ENCODE results near the gene DGKD. TPM values are rescaled to one million over a fixed set of nuclear protein-coding genes. Genes with fewer than 3 reads are reported as not detected.

DGKD gene
- total RNA-seq, 1 donor from 2014 or later, result 86.7 TPM

GRCh38 chr2:233422050-233422639 is 67.9 kb downstream of the DGKD start:
- ATAC-seq (peak; percentile 94), DNase-seq (peak; percentile 94)
- H3K36me3 ChIP-seq, result no peaks in the 10 kb centered on the region
- H3K4me1 ChIP-seq, result peaks cover 42% of the 10 kb centered on the region
- no peaks in the 10 kb centered on the region for H3K27me3 ChIP-seq
- intact Hi-C loops (cut with DNase I), result no loop called here
- peak overlapping the region; percentile 71 for H3K27ac ChIP-seq
- TF ChIP-seq CTCF (IDR thresholded peaks at IDR 0.05), result no peak
- H3K9me3 ChIP-seq, result no peaks in the 10 kb centered on the region
- H3K4me3 ChIP-seq, result no peak overlapping the region

DNA sequence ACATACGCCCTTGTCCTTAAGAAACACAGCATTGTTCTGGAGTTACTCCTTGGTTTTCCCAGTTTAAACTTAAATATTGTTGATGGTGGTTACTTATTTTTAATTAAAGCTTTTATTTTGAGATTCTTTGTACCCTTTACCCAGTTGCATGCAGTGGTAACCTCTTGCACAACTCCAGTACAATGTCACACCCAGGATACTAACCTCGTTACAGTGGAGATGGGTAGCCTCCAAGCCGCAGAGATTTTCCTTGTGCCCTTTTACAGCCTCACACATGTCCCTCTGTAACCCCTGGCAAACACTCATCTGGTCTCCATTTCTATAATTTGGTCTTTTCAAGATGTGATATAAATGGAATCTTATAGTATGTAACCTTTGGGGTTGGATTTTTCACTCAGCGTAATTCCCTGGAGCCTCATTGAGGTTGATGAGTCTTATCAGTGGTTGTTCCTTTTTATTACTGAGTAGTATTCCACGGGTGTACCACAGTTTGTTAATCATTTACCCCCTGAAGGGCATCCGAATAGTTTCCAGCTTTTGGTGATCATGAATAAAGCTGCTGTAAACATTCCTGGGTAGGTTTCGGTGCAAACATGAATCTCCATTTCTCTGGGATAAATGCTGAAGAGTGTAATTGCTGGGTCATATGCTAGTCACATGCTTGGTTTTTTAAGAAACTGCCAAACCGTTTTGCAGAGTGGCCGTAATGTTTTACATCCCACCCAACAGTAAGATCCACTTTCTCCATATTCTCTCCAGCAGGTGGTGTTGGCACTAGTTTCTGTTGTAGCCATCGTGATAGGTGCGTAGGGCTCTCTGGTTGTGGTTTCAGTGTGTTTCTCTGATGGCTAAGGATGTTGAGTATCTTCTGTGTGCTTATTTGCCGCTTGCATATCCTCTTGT is 68.6 kb downstream of the DGKD start:
- ATAC-seq, result no peak
- H3K27me3 ChIP-seq, result no peaks in the 10 kb centered on the region
- intact Hi-C loops (cut with DNase I), result no loop called here
- no peak for TF ChIP-seq CTCF (IDR thresholded peaks at IDR 0.05)
- peak; percentile 7 for DNase-seq
- no peaks in the 10 kb centered on the region for H3K9me3 ChIP-seq
- peak overlapping the region; percentile 70 for H3K27ac ChIP-seq
- peaks cover 42% of the 10 kb centered on the region for H3K4me1 ChIP-seq
- H3K36me3 ChIP-seq, result no peaks in the 10 kb centered on the region
- H3K4me3 ChIP-seq, result no peak overlapping the region

DNA sequence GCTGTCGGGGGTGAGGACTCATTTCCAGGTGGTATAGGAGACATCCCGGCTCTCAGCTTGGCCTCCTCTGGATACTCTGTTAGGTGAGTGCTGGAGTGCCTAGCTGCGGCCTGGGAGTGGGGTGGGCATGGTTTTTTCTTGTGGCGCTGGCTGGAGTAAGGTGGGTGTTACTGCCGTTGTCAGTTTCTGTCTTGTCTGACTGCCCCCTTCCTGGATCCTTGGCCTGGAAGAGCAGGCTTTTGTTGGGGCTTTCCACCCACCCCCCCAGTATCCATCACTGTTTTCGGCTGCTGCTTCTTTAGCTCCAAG is 69.2 kb downstream of the DGKD start:
- DNase-seq (peak; percentile 30), ATAC-seq (no peak)
- intact Hi-C loops (cut with DNase I), result no loop called here
- Histone ChIP-seq H3K27ac (peak overlapping the region; percentile 70), H3K9me3 (no peaks in the 10 kb centered on the region), H3K4me1 (peaks cover 37% of the 10 kb centered on the region), H3K4me3 (no peak overlapping the region), H3K36me3 (no peaks in the 10 kb centered on the region), H3K27me3 (no peaks in the 10 kb centered on the region)
- no peak for TF ChIP-seq CTCF (IDR thresholded peaks at IDR 0.05)

DNA sequence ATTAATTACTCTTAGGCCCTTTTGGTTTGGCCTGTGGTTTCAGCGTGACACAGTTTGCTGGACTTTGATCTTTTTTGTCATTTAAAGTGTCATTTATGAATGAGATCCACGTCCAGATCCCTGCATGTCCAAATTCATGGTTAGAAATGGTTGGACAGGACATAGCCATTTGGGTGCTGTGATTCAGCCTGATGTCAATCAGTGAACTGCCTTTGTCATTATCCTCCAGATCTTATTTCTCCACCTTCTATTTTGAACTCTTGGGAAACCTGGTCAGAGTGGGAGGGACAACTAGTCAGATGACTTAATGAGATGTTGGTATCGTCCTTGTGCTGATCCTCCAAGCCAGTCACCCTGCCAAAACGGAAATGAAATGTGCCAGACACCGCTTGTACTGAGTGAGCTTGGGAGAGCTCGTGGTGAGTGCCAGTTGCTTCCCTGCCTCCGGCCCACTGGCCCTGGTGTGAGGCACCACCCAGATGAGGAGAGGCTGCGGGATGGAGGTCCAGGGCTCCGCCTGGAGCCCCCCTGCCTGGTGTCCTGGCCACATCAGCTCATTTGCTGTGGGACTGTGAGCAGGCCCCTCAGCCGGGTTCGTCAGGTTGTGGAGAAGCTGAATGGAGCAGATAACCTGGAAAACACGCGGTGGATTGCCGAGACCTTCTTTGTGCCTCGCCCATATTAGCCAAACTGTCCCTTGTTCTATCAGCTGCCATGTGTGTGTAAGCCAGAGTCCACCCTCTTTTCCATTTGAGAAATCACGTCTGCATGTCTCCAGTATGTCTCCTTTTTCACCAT is 70.1 kb downstream of the DGKD start:
- peak; percentile 53 for ATAC-seq
- no peaks in the 10 kb centered on the region for H3K27me3 ChIP-seq
- intact Hi-C loops (cut with DNase I), result no loop called here
- H3K27ac ChIP-seq, result peak overlapping the region; percentile 70
- no peaks in the 10 kb centered on the region for H3K36me3 ChIP-seq
- H3K9me3 ChIP-seq, result no peaks in the 10 kb centered on the region
- H3K4me1 ChIP-seq, result peaks cover 29% of the 10 kb centered on the region
- DNase-seq, result peak; percentile 76
- H3K4me3 ChIP-seq, result no peak overlapping the region
- no peak for TF ChIP-seq CTCF (IDR thresholded peaks at IDR 0.05)

GRCh38 chr2:233426619-233427342 is 72.5 kb downstream of the DGKD start:
- no peaks in the 10 kb centered on the region for H3K27me3 ChIP-seq
- no peaks in the 10 kb centered on the region for H3K36me3 ChIP-seq
- intact Hi-C loops (cut with DNase I), result no loop called here
- no peak for TF ChIP-seq CTCF (IDR thresholded peaks at IDR 0.05)
- H3K4me1 ChIP-seq, result peaks cover 8% of the 10 kb centered on the region
- no peaks in the 10 kb centered on the region for H3K9me3 ChIP-seq
- no peak overlapping the region for H3K27ac ChIP-seq
- DNase-seq, result no peak
- ATAC-seq, result no peak
- no peak overlapping the region for H3K4me3 ChIP-seq
